Spleen (tissue), 11 donors: Measurements from ENCODE around the gene NLGN4X. TPM values are rescaled to one million over a fixed set of nuclear protein-coding genes. Genes with fewer than 3 reads are reported as not detected.

Experiments
- DNase-seq: peaks from one replicate; pipeline ENCODE4 v3.0.0-alpha.2; 2020
- H3K27ac ChIP-seq, 8 donors: fragments of 200-600 bp; sonication (generic) in 7 of 8; 1 replicate in 4 of 8; 2 replicates in 4 of 8; pipeline versions ENCODE4 v1.5.0 to v1.8.0; 2016 to 2021; ENCODE audit warnings: inconsistent platforms in 4 of 8, mild to moderate bottlenecking in 4 of 8, moderate library complexity in 1 of 8
- H3K27me3 ChIP-seq, 7 donors: fragments of 200-600 bp; sonication (generic) in 6 of 7; replicated peaks in 1 of 7; 1 replicate in 4 of 7; 2 replicates in 3 of 7; pipeline versions ENCODE4 v1.5.0 to v1.8.0; 2016 to 2021; ENCODE audit warnings: inconsistent platforms in 3 of 7, mild to moderate bottlenecking in 1 of 7
- H3K36me3 ChIP-seq, 6 donors: fragments of 200-600 bp; sonication (generic) in 5 of 6; 1 replicate in 4 of 6; 2 replicates in 2 of 6; pipeline versions ENCODE4 v1.5.0 to v1.8.0; 2016 to 2021; ENCODE audit warnings: inconsistent platforms in 2 of 6
- H3K4me1 ChIP-seq, 6 donors: fragments of 200-600 bp; sonication (generic) in 5 of 6; 1 replicate in 3 of 6; 2 replicates in 3 of 6; pipeline versions ENCODE4 v1.5.0 to v1.8.0; 2016 to 2021; ENCODE audit warnings: inconsistent platforms in 3 of 6
- H3K4me3 ChIP-seq, 8 donors: fragments of 200-600 bp; sonication (generic) in 7 of 8; 1 replicate in 4 of 8; 2 replicates in 4 of 8; pipeline versions ENCODE4 v1.5.0 to v1.8.0; 2016 to 2021; ENCODE audit warnings: inconsistent platforms in 4 of 8, mild to moderate bottlenecking in 4 of 8, moderate library complexity in 2 of 8
- H3K9me3 ChIP-seq, 8 donors: fragments of 200-600 bp; sonication (generic) in 7 of 8; 1 replicate in 4 of 8; 2 replicates in 4 of 8; pipeline versions ENCODE4 v1.5.0 to v1.8.0; 2016 to 2021; ENCODE audit warnings: inconsistent platforms in 4 of 8
- POLR2A ChIP-seq, 3 donors: fragments of 450-650 bp; IDR thresholded peaks; one replicate each; pipeline ENCODE4 v1.5.1; 2017; ENCODE audit warnings: antibody characterized with exemption in 3 of 3, mild to moderate bottlenecking in 1 of 3
- POLR2AphosphoS5 ChIP-seq, 3 donors: sonication (generic); formaldehyde crosslinking; IDR thresholded peaks; one replicate each; pipeline ENCODE4 v1.5.1; 2017; ENCODE audit warnings: antibody characterized with exemption in 3 of 3
- WGBS, 5 donors: extraction: QIAGEN DNeasy Blood & Tissue Kit in 3 of 5; methylation state at CpG; one replicate each; pipeline versions ENCODE4 v1.1.5 to v1.1.7; 2013 to 2018; 5-methylcytosine and 5-hydroxymethylcytosine counted together
- intact Hi-C: fragments of 100-400 bp; cut with DNase I; formaldehyde crosslinking; loops from one replicate; pipeline ENCODE4 v1.15.0; 2023; ENCODE audit warnings: low total_unique reads
- polyA plus RNA-seq, 3 donors: library from polyadenylated mRNA; stranded (reverse); fragments of 200-250 nt; gene quantifications; one replicate each; pipeline ENCODE4 v1.2.1, GENCODE V29; 2013
- total RNA-seq, 7 donors: library from RNA; depleted of rRNA in 3 of 7; stranded (reverse); fragments of >200 nt in 3 of 7; fragmentation: NEBNext Ultra II Directional in 4 of 7; extraction: Animal tissue kit (Norgen Biotek cat#: 25700) in 4 of 7; gene quantifications; one replicate each; pipeline versions ENCODE4 v1.1.0 to v1.2.1, GENCODE V29; 2016 to 2021
- TF ChIP-seq, protein P1 (sequence below), 11 experiments: fragments of 200-600 bp in 7 of 11; fragments of 450-650 bp in 4 of 11; sonication (generic) in 4 of 11; IDR thresholded peaks in 8 of 11; conservative IDR thresholded peaks in 3 of 11; 1 replicate in 7 of 11; 2 replicates in 4 of 11; pipeline versions ENCODE4 v1.4.0 to v1.8.0; 2016 to 2021; ENCODE audit warnings: antibody characterized with exemption in 11 of 11, inconsistent platforms in 4 of 11, mild to moderate bottlenecking in 1 of 11
- donor health status: healthy with polysubstance abuse.
- donor health status: DM: no; HTN: no; CAD: no; lungs with moderate emphysema.
- donor health status: DM: no; HTN: no; CAD: no.
- donor health status: Bipolar disorder and iron deficiency.
- donor health status: healthy.
- donor health status: DM: no; HTN: no; CAD: no.
- donor health status: DM: yes; HTN: yes; CAD: no.

NLGN4X gene
- total and polyA plus RNA-seq, 10 donors: 0.68 to 16.1 (median 5.6) TPM

DNA sequence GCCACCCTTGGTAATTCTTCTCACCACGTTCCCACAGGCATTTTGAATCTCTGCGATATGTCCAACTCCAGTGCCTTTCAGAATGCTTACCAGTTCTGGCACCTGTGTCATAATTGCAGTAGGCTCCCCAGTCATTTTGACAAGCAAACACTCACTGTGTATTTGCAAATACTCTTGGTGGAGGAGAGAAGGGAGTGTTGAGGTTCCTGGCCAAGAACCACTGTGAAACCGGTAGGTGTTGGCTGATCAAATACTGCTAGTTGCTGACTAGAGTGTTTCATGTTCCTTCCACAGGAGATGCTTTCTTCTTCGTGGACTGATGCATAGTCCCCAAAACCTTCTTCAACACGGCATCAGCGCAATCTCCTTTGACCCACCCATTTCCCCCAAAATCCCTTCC is 16.0 kb upstream of the NLGN4X start:
- 85 to 98% (median 90%) methylated on average over 6 of the region's 6 CpGs for WGBS, 5 donors
- no peak for DNase-seq

DNA sequence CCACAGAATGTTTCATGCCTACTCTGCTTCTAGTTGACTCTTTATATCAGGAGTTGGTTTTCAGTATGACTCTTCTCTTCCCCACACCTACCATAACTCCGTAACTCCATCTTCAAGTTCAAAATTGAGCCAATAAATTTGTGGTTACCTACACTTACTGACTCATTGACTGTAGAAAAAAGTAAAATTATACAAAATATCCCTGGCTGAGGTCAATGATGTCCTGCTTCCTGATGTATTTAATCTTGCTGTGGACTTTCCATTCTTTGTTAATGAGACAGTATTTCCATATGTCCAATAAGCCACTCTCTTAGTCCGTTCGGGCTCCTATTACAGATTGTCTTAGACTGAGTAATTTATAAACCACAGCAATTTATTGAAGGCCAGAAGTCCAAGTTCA is 9.9 kb upstream of the NLGN4X start:
- DNase-seq: no peak
- intact Hi-C loops: no loop called here
- Histone ChIP-seq H3K4me1 (no peaks in the 10 kb centered on the region), H3K4me3 (no peak overlapping the region), H3K27me3 (no peaks in the 10 kb centered on the region), H3K36me3 (no peaks in the 10 kb centered on the region), H3K27ac (no peak overlapping the region), H3K9me3 (peaks cover 0 to 8% (median 3%) of the 10 kb centered on the region in 8 donors)
- WGBS, 5 donors: 87 to 93% (median 91%) methylated on average over 3 of the region's 3 CpGs
- TF ChIP-seq POLR2A (IDR thresholded peaks at IDR 0.05): no peak
- TF ChIP-seq, protein P1, sequence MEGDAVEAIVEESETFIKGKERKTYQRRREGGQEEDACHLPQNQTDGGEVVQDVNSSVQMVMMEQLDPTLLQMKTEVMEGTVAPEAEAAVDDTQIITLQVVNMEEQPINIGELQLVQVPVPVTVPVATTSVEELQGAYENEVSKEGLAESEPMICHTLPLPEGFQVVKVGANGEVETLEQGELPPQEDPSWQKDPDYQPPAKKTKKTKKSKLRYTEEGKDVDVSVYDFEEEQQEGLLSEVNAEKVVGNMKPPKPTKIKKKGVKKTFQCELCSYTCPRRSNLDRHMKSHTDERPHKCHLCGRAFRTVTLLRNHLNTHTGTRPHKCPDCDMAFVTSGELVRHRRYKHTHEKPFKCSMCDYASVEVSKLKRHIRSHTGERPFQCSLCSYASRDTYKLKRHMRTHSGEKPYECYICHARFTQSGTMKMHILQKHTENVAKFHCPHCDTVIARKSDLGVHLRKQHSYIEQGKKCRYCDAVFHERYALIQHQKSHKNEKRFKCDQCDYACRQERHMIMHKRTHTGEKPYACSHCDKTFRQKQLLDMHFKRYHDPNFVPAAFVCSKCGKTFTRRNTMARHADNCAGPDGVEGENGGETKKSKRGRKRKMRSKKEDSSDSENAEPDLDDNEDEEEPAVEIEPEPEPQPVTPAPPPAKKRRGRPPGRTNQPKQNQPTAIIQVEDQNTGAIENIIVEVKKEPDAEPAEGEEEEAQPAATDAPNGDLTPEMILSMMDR (IDR thresholded peaks at IDR 0.05 in 8 of 11, conservative IDR thresholded peaks at IDR 0.05 in 3 of 11): no peak
- TF ChIP-seq POLR2AphosphoS5 (IDR thresholded peaks at IDR 0.05): no peak

More for the DNA sequence above, 16.0 kb upstream of the NLGN4X start:
- Histone ChIP-seq H3K36me3 (no peaks in the 10 kb centered on the region), H3K27me3 (no peaks in the 10 kb centered on the region), H3K9me3 (peaks cover 0 to 15% (median 4%) of the 10 kb centered on the region in 8 donors), H3K27ac (no peak overlapping the region), H3K4me1 (no peaks in the 10 kb centered on the region), H3K4me3 (no peak overlapping the region)
- TF ChIP-seq POLR2AphosphoS5 (IDR thresholded peaks at IDR 0.05): no peak
- TF ChIP-seq POLR2A (IDR thresholded peaks at IDR 0.05): no peak
- TF ChIP-seq, protein P1 (IDR thresholded peaks at IDR 0.05 in 8 of 11, conservative IDR thresholded peaks at IDR 0.05 in 3 of 11): no peak
- intact Hi-C loops: no loop called here

DNA sequence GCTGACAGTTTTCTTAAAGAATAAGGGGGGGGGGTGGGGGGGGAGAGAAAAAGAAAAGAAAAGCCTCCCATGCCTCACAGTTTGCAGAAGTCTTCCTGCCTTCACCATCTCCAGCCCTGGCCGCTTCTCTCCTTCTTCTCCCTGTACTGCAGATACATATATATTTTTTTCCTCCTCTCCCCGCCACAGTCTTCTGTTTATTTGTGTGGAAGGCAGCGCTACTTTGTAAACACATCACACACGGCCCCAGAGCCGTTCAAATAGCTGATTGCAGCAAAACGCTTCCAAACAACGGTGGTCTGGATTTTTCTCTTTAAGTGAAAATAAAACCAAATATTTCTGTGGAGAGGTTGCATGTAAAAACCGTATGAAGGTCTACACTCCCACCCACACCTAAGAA is 732 bp downstream of the NLGN4X start:
- no peaks in the 10 kb centered on the region for H3K36me3 ChIP-seq
- H3K4me1 ChIP-seq: peaks cover 0 to 6% (median 2%) of the 10 kb centered on the region in 6 donors
- H3K27me3 ChIP-seq: peaks cover 0 to 47% (median 23%) of the 10 kb centered on the region in 7 donors
- 3 to 11% (median 4%) methylated on average over 8 of the region's 8 CpGs for WGBS, 5 donors
- TF ChIP-seq, protein P1 (IDR thresholded peaks at IDR 0.05 in 8 of 11, conservative IDR thresholded peaks at IDR 0.05 in 3 of 11): no peak
- TF ChIP-seq POLR2AphosphoS5 (IDR thresholded peaks at IDR 0.05): no peak
- no peak for TF ChIP-seq POLR2A (IDR thresholded peaks at IDR 0.05)
- H3K27ac ChIP-seq: no peak overlapping the region
- intact Hi-C loops: no loop called here
- peak overlapping the region in 6 of 8 donors; percentile 8 to 68 (median 53) for H3K4me3 ChIP-seq
- no peaks in the 10 kb centered on the region for H3K9me3 ChIP-seq
- DNase-seq: no peak

DNA sequence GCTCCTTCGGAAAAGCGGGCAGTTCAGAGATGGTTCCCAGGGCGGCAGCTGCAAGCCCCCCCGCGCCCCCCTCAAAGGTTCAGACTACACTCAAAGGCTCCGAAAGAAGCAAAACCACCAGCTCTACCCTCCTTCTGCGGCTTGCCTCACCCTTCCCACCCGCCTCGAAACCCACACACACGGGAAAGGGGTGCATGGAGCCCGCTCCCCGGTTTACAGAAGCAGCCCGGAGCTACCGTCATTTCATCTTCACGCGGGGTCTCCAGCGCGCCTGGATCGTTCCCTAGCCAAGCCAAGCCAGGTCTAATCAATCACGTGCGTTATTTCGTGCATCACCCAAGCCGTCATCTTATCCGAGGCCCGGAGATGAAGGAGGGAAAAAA is 1.2 kb downstream of the NLGN4X start:
- peak; percentile 47 for DNase-seq
- TF ChIP-seq POLR2A (IDR thresholded peaks at IDR 0.05) (no peak), POLR2AphosphoS5 (IDR thresholded peaks at IDR 0.05) (no peak)
- TF ChIP-seq, protein P1 (IDR thresholded peaks at IDR 0.05 in 8 of 11, conservative IDR thresholded peaks at IDR 0.05 in 3 of 11): no peak
- intact Hi-C loops: no loop called here
- Histone ChIP-seq H3K9me3 (no peaks in the 10 kb centered on the region), H3K27me3 (peaks cover 0 to 47% (median 23%) of the 10 kb centered on the region in 7 donors), H3K27ac (peak overlapping the region in 2 of 8 donors; percentile 51 to 70), H3K4me1 (peaks cover 0 to 6% (median 2%) of the 10 kb centered on the region in 6 donors), H3K4me3 (peak overlapping the region; percentile 23 to 68 (median 50)), H3K36me3 (no peaks in the 10 kb centered on the region)
- WGBS, 5 donors: 1 to 7% (median 3%) methylated on average over 3 to 25 of the region's 25 CpGs
